HepG2 (cell line): ENCODE results near the gene ADAMTS18. TPM values are rescaled to one million over a fixed set of nuclear protein-coding genes. Genes with fewer than 3 reads are reported as not detected.

Source experiments
- ATAC-seq: fragments of 200-7000 bp; cut with Tn5 transposase; 3 replicates; pipeline ENCODE4 v1.9.1; 2020; ENCODE audit warnings: mild to moderate bottlenecking, moderate library complexity
- BruUV-seq: library from RNA; stranded (reverse); fragments of 400-500 nt; replicated peaks from 2 replicates; lab custom pipeline; 2021; lab: Mats Ljungman, UMichigan
- CTCF ChIA-PET: fragments of 300-600 bp; formaldehyde crosslinking; extraction: SDS; loops from one replicate; lab custom pipeline; 2021; ENCODE audit warnings: low total read pairs, inconsistent platforms, low intra/inter-chr PET ratio; lab: Yijun Ruan, JAX
- POLR2A ChIA-PET: fragments of 350-600 bp; sonication (Branson Sonifier 250); formaldehyde crosslinking; loops from one replicate; lab custom pipeline; 2020; ENCODE audit warnings: antibody characterized with exemption, inconsistent platforms; lab: Yijun Ruan, JAX
- DNase-seq: peaks from one replicate; pipeline ENCODE4 v3.0.0-alpha.2; 2015; ENCODE audit warnings: low spot score
- FAIRE-seq: peaks from 3 replicates; lab custom pipeline; 2011; peaks lifted over from hg19 to GRCh38; lab: Jason Lieb, UNC
- H2AFZ ChIP-seq: one replicate; pipeline ENCODE4 v1.6.1; 2011; ENCODE audit warnings: low read length, inconsistent platforms
- H3K27ac ChIP-seq: fragments of 300-600 bp; 3 replicates; pipeline ENCODE4 v1.8.0; 2011; ENCODE audit warnings: mixed run types, mild to moderate bottlenecking, mixed read lengths, low read length, inconsistent platforms; ENCODE audit not compliant: insufficient read depth; ENCODE audit errors: extremely low read length
- H3K27me3 ChIP-seq, 2 experiments: fragments of 200-600 bp in 1 of 2; 2 replicates in 1 of 2; 3 replicates in 1 of 2; pipeline versions ENCODE4 v1.6.0 to v1.8.0; 2011; ENCODE audit warnings: low read length in 2 of 2, mild to moderate bottlenecking in 2 of 2, moderate library complexity in 2 of 2, inconsistent platforms in 1 of 2; ENCODE audit not compliant: insufficient read depth in 2 of 2, control insufficient read depth in 1 of 2
- H3K36me3 ChIP-seq, 2 experiments: fragments of 200-600 bp in 1 of 2; replicated peaks in 1 of 2; 2 replicates in 1 of 2; 3 replicates in 1 of 2; pipeline versions ENCODE4 v1.5.1 to v1.8.0; 2011; ENCODE audit warnings: low read length in 2 of 2, inconsistent platforms in 1 of 2; ENCODE audit not compliant: insufficient read depth in 2 of 2, control insufficient read depth in 1 of 2
- H3K4me1 ChIP-seq: 2 replicates; pipeline ENCODE4 v1.5.1; 2012; ENCODE audit warnings: low read length, inconsistent platforms; ENCODE audit not compliant: insufficient read depth
- H3K4me2 ChIP-seq: 2 replicates; pipeline ENCODE4 v1.6.0; 2011; ENCODE audit warnings: low read depth, low read length, inconsistent platforms
- H3K4me3 ChIP-seq, 3 experiments: fragments of 200-600 bp in 1 of 3; sonication (generic), shearing (Covaris generic) in 1 of 3; replicated peaks in 1 of 3; 2 replicates each; pipeline ENCODE4 v1.5.1; 2011 to 2016; ENCODE audit warnings: low read length in 3 of 3, inconsistent platforms in 2 of 3, low read depth in 2 of 3, mild to moderate bottlenecking in 2 of 3, control low read depth in 1 of 3, mixed read lengths in 1 of 3; ENCODE audit not compliant: insufficient read depth in 1 of 3
- H3K79me2 ChIP-seq: one replicate; pipeline ENCODE4 v1.6.1; 2011; ENCODE audit warnings: low read length, inconsistent platforms; ENCODE audit not compliant: insufficient read depth
- H3K9ac ChIP-seq: 2 replicates; pipeline ENCODE4 v1.6.0; 2011; ENCODE audit warnings: mild to moderate bottlenecking, low read depth, low read length, inconsistent platforms; ENCODE audit not compliant: insufficient read depth
- H3K9me3 ChIP-seq: 2 replicates; pipeline ENCODE4 v1.5.1; 2012; ENCODE audit warnings: mild to moderate bottlenecking, low read length
- H4K20me1 ChIP-seq: 2 replicates; pipeline ENCODE4 v1.6.0; 2011; ENCODE audit warnings: inconsistent platforms, mild to moderate bottlenecking, low read length, moderate library complexity; ENCODE audit not compliant: insufficient read depth
- GTF2F1 ChIP-seq: fragments of 150-350 bp; IDR thresholded peaks from 2 replicates; pipeline ENCODE4 v1.6.1; 2014; ENCODE audit warnings: low read length
- NR2F6 ChIP-seq, 2 experiments: IDR thresholded peaks; 2 replicates each; pipeline ENCODE4 v1.6.1; 2016; ENCODE audit warnings: antibody characterized with exemption in 1 of 2, mild to moderate bottlenecking in 1 of 2
- PITX1 ChIP-seq: sonication (generic); formaldehyde crosslinking; IDR thresholded peaks from 2 replicates; pipeline ENCODE4 v1.5.1; 2020; ENCODE audit warnings: mild to moderate bottlenecking, missing genetic modification reagents
- ZNF841 ChIP-seq: sonication (generic); formaldehyde crosslinking; IDR thresholded peaks from 2 replicates; pipeline ENCODE4 v1.8.1; 2023; ENCODE audit warnings: missing genetic modification reagents, borderline replicate concordance
- WGBS: methylation state at CpG from one replicate; pipeline ENCODE4 v1.1.6; 2017; ENCODE audit warnings: low lambda C conversion rate; 5-methylcytosine and 5-hydroxymethylcytosine counted together
- in situ Hi-C: cut with HindIII; loops from 2 replicates; pipeline ENCODE4 v1.10.0; 2017; ENCODE audit warnings: low pct_unique_long_range_greater_than_20kb; ENCODE audit not compliant: extremely low pct_ligation_motif_present
- intact Hi-C: fragments of 100-400 bp; cut with micrococcal nuclease; formaldehyde crosslinking; loops from one replicate; pipeline ENCODE4 v1.10.0; 2022; ENCODE audit not compliant: unreplicated experiment
- polyA plus RNA-seq, 8 experiments: library from polyadenylated mRNA; depleted of rRNA in 3 of 8; stranded (reverse) in 7 of 8; unstranded in 1 of 8; fragments of >200 nt; fragmentation: Illumina TruSeq in 4 of 8; extraction: Trizol in 4 of 8; gene quantifications; 2 replicates each; pipeline versions ENCODE4 v1.2.1 to v1.2.3, GENCODE V29; 2011 to 2016; ENCODE audit warnings: low read depth in 4 of 8, missing spikeins in 1 of 8, mixed read lengths in 1 of 8; ENCODE audit not compliant: insufficient read depth in 1 of 8
- total RNA-seq, 5 experiments: library from RNA; depleted of rRNA; stranded (reverse); fragments of >200 nt; fragmentation: Illumina TruSeq; extraction: Trizol; gene quantifications; 2 replicates each; pipeline ENCODE4 v1.2.3, GENCODE V29; 2016; ENCODE audit warnings: low read depth in 1 of 5
- TF ChIP-seq, protein P1 (sequence below): IDR thresholded peaks from 2 replicates; pipeline ENCODE4 v1.4.0; 2020; ENCODE audit warnings: mild to moderate bottlenecking, missing genetic modification reagents
- TF ChIP-seq, protein P2 (sequence below), 2 experiments: fragments of 450-650 bp in 1 of 2; sonication (generic) in 1 of 2; formaldehyde crosslinking in 1 of 2; IDR thresholded peaks; 2 replicates each; pipeline versions ENCODE4 v1.6.1 to v1.8.0; 2016 to 2022; ENCODE audit warnings: antibody characterized with exemption in 1 of 2, mild to moderate bottlenecking in 1 of 2, missing genetic modification reagents in 1 of 2

Gene ADAMTS18
- total and polyA plus RNA-seq, 2 of the 13 experiments (the other 11 are each of a cell fraction or from before 2014, with no cell fraction given) = 0.01 TPM; not detected in 1

DNA sequence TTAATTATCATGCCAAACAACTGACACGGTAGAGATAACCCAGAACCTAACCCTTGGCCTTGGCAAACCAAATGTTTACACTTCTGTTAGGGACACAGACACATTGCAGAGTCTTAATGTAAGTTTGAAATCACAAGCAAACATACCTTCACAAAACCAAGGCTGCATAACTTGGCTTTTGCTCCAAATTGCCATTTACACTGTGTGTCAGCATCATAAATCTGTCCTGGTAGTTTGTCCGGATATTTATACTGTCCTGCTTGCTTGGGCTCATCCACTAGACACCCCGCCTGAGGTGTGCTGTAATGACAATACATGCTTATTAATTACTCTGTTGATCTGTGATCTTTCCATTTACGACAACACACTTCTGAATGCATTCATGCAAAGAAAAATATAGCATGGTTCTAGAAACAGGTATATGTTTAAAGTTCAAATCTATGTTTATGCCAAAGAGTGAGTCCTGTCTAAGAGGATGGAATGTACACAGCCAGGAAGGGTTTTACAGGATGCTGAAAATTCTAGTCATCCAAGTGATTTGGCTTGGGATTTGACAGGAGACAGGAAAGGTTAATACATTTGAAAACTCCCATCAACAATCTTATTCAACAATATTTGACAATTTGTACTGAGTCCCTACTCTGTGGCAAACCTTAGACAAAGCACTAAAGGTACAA, 81.1 kb downstream of the ADAMTS18 start:
- H3K36me3 ChIP-seq = no peaks in the 10 kb centered on the region
- H3K79me2 ChIP-seq = no peaks in the 10 kb centered on the region
- H4K20me1 ChIP-seq = no peaks in the 10 kb centered on the region
- H3K4me2 ChIP-seq = no peak overlapping the region
- DNase-seq (no peak), FAIRE-seq (no peak), ATAC-seq (no peak)
- TF ChIP-seq PITX1 (CRISPR knock-in tag) (no peak), ZNF841 (CRISPR knock-in tag) (no peak), GTF2F1 (no peak), NR2F6 (IDR thresholded peaks at IDR 0.05) (peak; percentile 47), NR2F6 (CRISPR knock-in tag; IDR thresholded peaks at IDR 0.05) (no peak)
- TF ChIP-seq, protein P1, sequence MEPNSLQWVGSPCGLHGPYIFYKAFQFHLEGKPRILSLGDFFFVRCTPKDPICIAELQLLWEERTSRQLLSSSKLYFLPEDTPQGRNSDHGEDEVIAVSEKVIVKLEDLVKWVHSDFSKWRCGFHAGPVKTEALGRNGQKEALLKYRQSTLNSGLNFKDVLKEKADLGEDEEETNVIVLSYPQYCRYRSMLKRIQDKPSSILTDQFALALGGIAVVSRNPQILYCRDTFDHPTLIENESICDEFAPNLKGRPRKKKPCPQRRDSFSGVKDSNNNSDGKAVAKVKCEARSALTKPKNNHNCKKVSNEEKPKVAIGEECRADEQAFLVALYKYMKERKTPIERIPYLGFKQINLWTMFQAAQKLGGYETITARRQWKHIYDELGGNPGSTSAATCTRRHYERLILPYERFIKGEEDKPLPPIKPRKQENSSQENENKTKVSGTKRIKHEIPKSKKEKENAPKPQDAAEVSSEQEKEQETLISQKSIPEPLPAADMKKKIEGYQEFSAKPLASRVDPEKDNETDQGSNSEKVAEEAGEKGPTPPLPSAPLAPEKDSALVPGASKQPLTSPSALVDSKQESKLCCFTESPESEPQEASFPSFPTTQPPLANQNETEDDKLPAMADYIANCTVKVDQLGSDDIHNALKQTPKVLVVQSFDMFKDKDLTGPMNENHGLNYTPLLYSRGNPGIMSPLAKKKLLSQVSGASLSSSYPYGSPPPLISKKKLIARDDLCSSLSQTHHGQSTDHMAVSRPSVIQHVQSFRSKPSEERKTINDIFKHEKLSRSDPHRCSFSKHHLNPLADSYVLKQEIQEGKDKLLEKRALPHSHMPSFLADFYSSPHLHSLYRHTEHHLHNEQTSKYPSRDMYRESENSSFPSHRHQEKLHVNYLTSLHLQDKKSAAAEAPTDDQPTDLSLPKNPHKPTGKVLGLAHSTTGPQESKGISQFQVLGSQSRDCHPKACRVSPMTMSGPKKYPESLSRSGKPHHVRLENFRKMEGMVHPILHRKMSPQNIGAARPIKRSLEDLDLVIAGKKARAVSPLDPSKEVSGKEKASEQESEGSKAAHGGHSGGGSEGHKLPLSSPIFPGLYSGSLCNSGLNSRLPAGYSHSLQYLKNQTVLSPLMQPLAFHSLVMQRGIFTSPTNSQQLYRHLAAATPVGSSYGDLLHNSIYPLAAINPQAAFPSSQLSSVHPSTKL = 0 out of 2 replicates have a peak, but pooled peaks have one; percentile 8
- TF ChIP-seq, protein P2, sequence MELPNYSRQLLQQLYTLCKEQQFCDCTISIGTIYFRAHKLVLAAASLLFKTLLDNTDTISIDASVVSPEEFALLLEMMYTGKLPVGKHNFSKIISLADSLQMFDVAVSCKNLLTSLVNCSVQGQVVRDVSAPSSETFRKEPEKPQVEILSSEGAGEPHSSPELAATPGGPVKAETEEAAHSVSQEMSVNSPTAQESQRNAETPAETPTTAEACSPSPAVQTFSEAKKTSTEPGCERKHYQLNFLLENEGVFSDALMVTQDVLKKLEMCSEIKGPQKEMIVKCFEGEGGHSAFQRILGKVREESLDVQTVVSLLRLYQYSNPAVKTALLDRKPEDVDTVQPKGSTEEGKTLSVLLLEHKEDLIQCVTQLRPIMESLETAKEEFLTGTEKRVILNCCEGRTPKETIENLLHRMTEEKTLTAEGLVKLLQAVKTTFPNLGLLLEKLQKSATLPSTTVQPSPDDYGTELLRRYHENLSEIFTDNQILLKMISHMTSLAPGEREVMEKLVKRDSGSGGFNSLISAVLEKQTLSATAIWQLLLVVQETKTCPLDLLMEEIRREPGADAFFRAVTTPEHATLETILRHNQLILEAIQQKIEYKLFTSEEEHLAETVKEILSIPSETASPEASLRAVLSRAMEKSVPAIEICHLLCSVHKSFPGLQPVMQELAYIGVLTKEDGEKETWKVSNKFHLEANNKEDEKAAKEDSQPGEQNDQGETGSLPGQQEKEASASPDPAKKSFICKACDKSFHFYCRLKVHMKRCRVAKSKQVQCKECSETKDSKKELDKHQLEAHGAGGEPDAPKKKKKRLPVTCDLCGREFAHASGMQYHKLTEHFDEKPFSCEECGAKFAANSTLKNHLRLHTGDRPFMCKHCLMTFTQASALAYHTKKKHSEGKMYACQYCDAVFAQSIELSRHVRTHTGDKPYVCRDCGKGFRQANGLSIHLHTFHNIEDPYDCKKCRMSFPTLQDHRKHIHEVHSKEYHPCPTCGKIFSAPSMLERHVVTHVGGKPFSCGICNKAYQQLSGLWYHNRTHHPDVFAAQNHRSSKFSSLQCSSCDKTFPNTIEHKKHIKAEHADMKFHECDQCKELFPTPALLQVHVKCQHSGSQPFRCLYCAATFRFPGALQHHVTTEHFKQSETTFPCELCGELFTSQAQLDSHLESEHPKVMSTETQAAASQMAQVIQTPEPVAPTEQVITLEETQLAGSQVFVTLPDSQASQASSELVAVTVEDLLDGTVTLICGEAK (IDR thresholded peaks at IDR 0.05) = no peak
- TF ChIP-seq, protein P2 (CRISPR knock-in tag; IDR thresholded peaks at IDR 0.05) = no peak
- peaks cover 0 to 9% of the 10 kb centered on the region in 2 experiments; a peak in 2 of 5 replicates for H3K27me3 ChIP-seq
- no peaks in the 10 kb centered on the region for H3K9me3 ChIP-seq
- intact Hi-C loops (no loop called here), in situ Hi-C loops (no loop called here)
- H3K9ac ChIP-seq = no peak overlapping the region
- no TSS peak for BruUV-seq
- 9% methylated on average over 4 of the region's 4 CpGs for WGBS
- no peak overlapping the region for H2AFZ ChIP-seq
- ChIA-PET CTCF (no interaction called here), POLR2A (no interaction called here)
- H3K27ac ChIP-seq = no peak overlapping the region
- H3K4me1 ChIP-seq = peaks cover 20% of the 10 kb centered on the region
- no peak overlapping the region for H3K4me3 ChIP-seq
